Prostate gland (tissue), 2 donors: ENCODE data around the gene CAMSAP1. TPM values are rescaled to one million over a fixed set of nuclear protein-coding genes. Genes with fewer than 3 reads are reported as not detected.

Experiments
- DNase-seq: peaks from one replicate; pipeline ENCODE4 v3.0.0-alpha.2; 2019; ENCODE audit warnings: low spot score
- H3K27ac ChIP-seq, 2 donors: fragments of 200-600 bp; sonication (generic); 2 replicates each; pipeline ENCODE4 v1.5.1; 2017 to 2019
- H3K27me3 ChIP-seq: fragments of 200-600 bp; sonication (generic); replicated peaks from 2 replicates; pipeline ENCODE4 v1.5.1; 2019; ENCODE audit not compliant: insufficient read depth
- H3K36me3 ChIP-seq, 2 donors: fragments of 200-600 bp; sonication (generic); 1 replicate in 1 of 2; 2 replicates in 1 of 2; pipeline versions ENCODE4 v1.5.1 to v1.8.1; 2017 to 2019
- H3K4me1 ChIP-seq: fragments of 200-600 bp; sonication (generic); replicated peaks from 2 replicates; pipeline ENCODE4 v1.5.1; 2019
- H3K4me3 ChIP-seq, 2 donors: fragments of 200-600 bp; sonication (generic); 2 replicates each; pipeline ENCODE4 v1.5.1; 2017 to 2019
- H3K9me3 ChIP-seq: fragments of 200-600 bp; sonication (generic); 2 replicates; pipeline ENCODE4 v1.5.1; 2017
- CTCF ChIP-seq, 4 experiments: fragments of 200-600 bp in 2 of 4; fragments of 450-650 bp in 2 of 4; sonication (generic) in 2 of 4; IDR thresholded peaks; 1 replicate in 3 of 4; 2 replicates in 1 of 4; pipeline ENCODE4 v1.5.1; 2016 to 2019; ENCODE audit warnings: antibody characterized with exemption in 4 of 4, mild to moderate bottlenecking in 2 of 4, moderate library complexity in 2 of 4
- POLR2A ChIP-seq: fragments of 450-650 bp; IDR thresholded peaks from one replicate; pipeline ENCODE4 v1.6.1; 2016; ENCODE audit warnings: antibody characterized with exemption, mild to moderate bottlenecking
- POLR2AphosphoS5 ChIP-seq: sonication (generic); formaldehyde crosslinking; IDR thresholded peaks from one replicate; pipeline ENCODE4 v1.6.1; 2017; ENCODE audit warnings: antibody characterized with exemption
- WGBS: methylation state at CpG from one replicate; pipeline ENCODE4 v1.1.5; 2018; 5-methylcytosine and 5-hydroxymethylcytosine counted together
- intact Hi-C: fragments of 100-400 bp; cut with DNase I; formaldehyde crosslinking; loops from one replicate; pipeline ENCODE4 v1.14.2; 2022
- total RNA-seq, 2 donors: library from RNA; depleted of rRNA; stranded (reverse); fragments of >200 nt; gene quantifications; one replicate each; pipeline ENCODE4 v1.1.0, GENCODE V29; 2016

CAMSAP1 gene
- total RNA-seq, 2 donors from 2014 or later = 28.3 to 86.6 TPM

GRCh38 chr9:135907006-135907430, 328 bp downstream of the CAMSAP1 start:
- Histone ChIP-seq H3K27me3 (no peaks in the 10 kb centered on the region), H3K27ac (peak overlapping the region; percentile 23 to 63), H3K9me3 (no peaks in the 10 kb centered on the region), H3K36me3 (no peaks in the 10 kb centered on the region), H3K4me1 (no peaks in the 10 kb centered on the region), H3K4me3 (peak overlapping the region; percentile 56 to 79)
- intact Hi-C loops = loop anchor here (5.0 kb wide), 1 partner anchor 55 kb away; the partner anchor contains the start of gene UBAC1
- no peak for TF ChIP-seq CTCF (IDR thresholded peaks at IDR 0.05)
- no peak for TF ChIP-seq POLR2A
- TF ChIP-seq POLR2AphosphoS5 = no peak
- DNase-seq = no peak
- under 1% methylated on average over 40 of the region's 69 CpGs for WGBS

- intact Hi-C loops = loop anchor here (5.0 kb wide), 1 partner anchor 56 kb away; the partner anchor contains the start of gene UBAC1
- no peak for DNase-seq
- H3K27me3 ChIP-seq = no peaks in the 10 kb centered on the region
- H3K36me3 ChIP-seq = no peaks in the 10 kb centered on the region
- H3K27ac ChIP-seq = peak overlapping the region; percentile 23 to 63
- no peaks in the 10 kb centered on the region for H3K4me1 ChIP-seq
- no peak for TF ChIP-seq POLR2A
- TF ChIP-seq POLR2AphosphoS5 = no peak
- TF ChIP-seq CTCF (IDR thresholded peaks at IDR 0.05) = no peak
- peak overlapping the region; percentile 56 to 79 for H3K4me3 ChIP-seq
- no peaks in the 10 kb centered on the region for H3K9me3 ChIP-seq
- WGBS = under 1% methylated on average over 48 of the region's 70 CpGs
Measured at GRCh38 chr9:135906291-135907005, 898 bp downstream of the CAMSAP1 start.

GRCh38 chr9:135905380-135906258, 1.7 kb downstream of the CAMSAP1 start:
- Histone ChIP-seq H3K4me3 (peak overlapping the region; percentile 56 to 79), H3K36me3 (no peaks in the 10 kb centered on the region), H3K9me3 (no peaks in the 10 kb centered on the region), H3K27ac (peak overlapping the region; percentile 23 to 33), H3K27me3 (no peaks in the 10 kb centered on the region), H3K4me1 (no peaks in the 10 kb centered on the region)
- intact Hi-C loops = loop anchor here (5.0 kb wide), 1 partner anchor 57 kb away; the partner anchor contains the start of gene UBAC1
- TF ChIP-seq POLR2A (no peak), CTCF (IDR thresholded peaks at IDR 0.05) (no peak), POLR2AphosphoS5 (no peak)
- no peak for DNase-seq
- 22% methylated on average over 23 of the region's 23 CpGs for WGBS

- H3K9me3 ChIP-seq = no peaks in the 10 kb centered on the region
- DNase-seq = no peak
- intact Hi-C loops = no loop called here
- WGBS = 88% methylated on average over 16 of the region's 16 CpGs
- no peaks in the 10 kb centered on the region for H3K36me3 ChIP-seq
- no peaks in the 10 kb centered on the region for H3K27me3 ChIP-seq
- no peaks in the 10 kb centered on the region for H3K4me1 ChIP-seq
- no peak overlapping the region for H3K27ac ChIP-seq
- TF ChIP-seq POLR2A (no peak), POLR2AphosphoS5 (no peak), CTCF (IDR thresholded peaks at IDR 0.05) (no peak)
- no peak overlapping the region for H3K4me3 ChIP-seq
Measured at GRCh38 chr9:135903786-135904520, 3.4 kb downstream of the CAMSAP1 start.
